ENCODE measurements around the gene NMRAL1. TPM values are rescaled to one million over a fixed set of nuclear protein-coding genes. Genes with fewer than 3 reads are reported as not detected.

Gene NMRAL1
- polyA plus RNA-seq, 1 donor from 2014 or later, result 6.3 TPM

GRCh38 chr16:4450931-4451519 is 23.4 kb downstream of the NMRAL1 start:
- Histone ChIP-seq H3F3A (ENCODE audit: insufficient read depth, low read length, poor library complexity, severe bottlenecking) (no peaks in the 10 kb centered on the region), H3K27me3 (ENCODE audit: insufficient read depth, low read depth, low read length) (no peaks in the 10 kb centered on the region), H3K27ac (ENCODE audit: low read length) (no peak overlapping the region), H2AFZ (ENCODE audit: low read depth, low read length) (no peak overlapping the region), H3K9me3 (ENCODE audit: low read length) (no peaks in the 10 kb centered on the region), H3K9me2 (ENCODE audit: insufficient read depth, low read length) (no peaks in the 10 kb centered on the region), H4K20me1 (ENCODE audit: insufficient read depth) (no peaks in the 10 kb centered on the region), H3K9ac (ENCODE audit: low read length) (no peak overlapping the region), H3K4me3 (ENCODE audit: low read length) (no peak overlapping the region), H3K79me2 (replicated peaks; ENCODE audit: insufficient read depth, low read length) (no peaks in the 10 kb centered on the region), H3K36me3 (ENCODE audit: insufficient read depth, low read length) (no peaks in the 10 kb centered on the region), H3K4me2 (ENCODE audit: low read length) (no peak overlapping the region)
- no peak for TF ChIP-seq POLR2AphosphoS5 (IDR thresholded peaks at IDR 0.05)
- TF ChIP-seq RAD21 (conservative IDR thresholded peaks at IDR 0.05), result no peak
- TF ChIP-seq REST (IDR thresholded peaks at IDR 0.05; ENCODE audit: borderline replicate concordance), result no peak
- no peak for TF ChIP-seq TAF1 (IDR thresholded peaks at IDR 0.05; ENCODE audit: low read depth)
- TF ChIP-seq CTCF (IDR thresholded peaks at IDR 0.05; ENCODE audit: poor library complexity, severe bottlenecking), result no peak
- TF ChIP-seq MXI1 (conservative IDR thresholded peaks at IDR 0.05; ENCODE audit: poor library complexity, severe bottlenecking), result no peak
- TF ChIP-seq EP300 (conservative IDR thresholded peaks at IDR 0.05; ENCODE audit: poor library complexity, severe bottlenecking), result no peak
- no peak for TF ChIP-seq EZH2 (IDR thresholded peaks at IDR 0.05; ENCODE audit: borderline replicate concordance, insufficient read depth, low read length, poor library complexity, severe bottlenecking)
- TF ChIP-seq SMC3 (conservative IDR thresholded peaks at IDR 0.05; ENCODE audit: poor library complexity), result no peak

GRCh38 chr16:4450430-4450829 is 24.0 kb downstream of the NMRAL1 start:
- Histone ChIP-seq H3K4me3 (ENCODE audit: low read length) (no peak overlapping the region), H3K36me3 (ENCODE audit: insufficient read depth, low read length) (no peaks in the 10 kb centered on the region), H2AFZ (ENCODE audit: low read depth, low read length) (no peak overlapping the region), H3K9ac (ENCODE audit: low read length) (no peak overlapping the region), H3K9me3 (ENCODE audit: low read length) (no peaks in the 10 kb centered on the region), H3F3A (ENCODE audit: insufficient read depth, low read length, poor library complexity, severe bottlenecking) (no peaks in the 10 kb centered on the region), H4K20me1 (ENCODE audit: insufficient read depth) (no peaks in the 10 kb centered on the region), H3K4me2 (ENCODE audit: low read length) (no peak overlapping the region), H3K9me2 (ENCODE audit: insufficient read depth, low read length) (no peaks in the 10 kb centered on the region), H3K79me2 (replicated peaks; ENCODE audit: insufficient read depth, low read length) (no peaks in the 10 kb centered on the region), H3K27me3 (ENCODE audit: insufficient read depth, low read depth, low read length) (no peaks in the 10 kb centered on the region), H3K27ac (ENCODE audit: low read length) (no peak overlapping the region)
- no peak for TF ChIP-seq EZH2 (IDR thresholded peaks at IDR 0.05; ENCODE audit: borderline replicate concordance, insufficient read depth, low read length, poor library complexity, severe bottlenecking)
- TF ChIP-seq EP300 (conservative IDR thresholded peaks at IDR 0.05; ENCODE audit: poor library complexity, severe bottlenecking), result no peak
- TF ChIP-seq POLR2AphosphoS5 (IDR thresholded peaks at IDR 0.05), result no peak
- TF ChIP-seq TAF1 (IDR thresholded peaks at IDR 0.05; ENCODE audit: low read depth), result no peak
- TF ChIP-seq SMC3 (conservative IDR thresholded peaks at IDR 0.05; ENCODE audit: poor library complexity), result no peak
- no peak for TF ChIP-seq REST (IDR thresholded peaks at IDR 0.05; ENCODE audit: borderline replicate concordance)
- TF ChIP-seq RAD21 (conservative IDR thresholded peaks at IDR 0.05), result no peak
- no peak for TF ChIP-seq MXI1 (conservative IDR thresholded peaks at IDR 0.05; ENCODE audit: poor library complexity, severe bottlenecking)
- TF ChIP-seq CTCF (IDR thresholded peaks at IDR 0.05; ENCODE audit: poor library complexity, severe bottlenecking), result no peak
